Stomach smooth muscle (tissue), 2 donors: Measurements from ENCODE around the gene SCGB1D1.

Experiments
- H3K27ac ChIP-seq: one replicate; pipeline ENCODE4 v1.7.0; 2013; ENCODE audit warnings: mild to moderate bottlenecking, low read length, inconsistent platforms
- H3K27me3 ChIP-seq, 2 donors: one replicate each; pipeline ENCODE4 v1.7.0; 2013; ENCODE audit warnings: low read length in 2 of 2; ENCODE audit not compliant: insufficient read depth in 2 of 2, control insufficient read depth in 1 of 2
- H3K36me3 ChIP-seq, 2 donors: one replicate each; pipeline ENCODE4 v1.7.0; 2013; ENCODE audit warnings: low read length in 2 of 2; ENCODE audit not compliant: control insufficient read depth in 2 of 2, insufficient read depth in 2 of 2
- H3K4me1 ChIP-seq: one replicate; pipeline ENCODE4 v1.7.0; 2013; ENCODE audit warnings: low read length; ENCODE audit not compliant: control insufficient read depth, insufficient read depth
- H3K4me3 ChIP-seq, 2 donors: one replicate each; pipeline ENCODE4 v1.7.0; 2013; ENCODE audit warnings: low read length in 2 of 2
- H3K9ac ChIP-seq, 2 donors: one replicate each; pipeline ENCODE4 v1.7.0; 2013; ENCODE audit warnings: low read length in 2 of 2, mild to moderate bottlenecking in 1 of 2
- H3K9me3 ChIP-seq, 2 donors: one replicate each; pipeline ENCODE4 v1.7.0; 2013; ENCODE audit warnings: low read length in 2 of 2; ENCODE audit not compliant: control insufficient read depth in 2 of 2
- donor health status: healthy.
- donor health status: Pancreatic carcinoma.

The SCGB1D1 gene

DNA sequence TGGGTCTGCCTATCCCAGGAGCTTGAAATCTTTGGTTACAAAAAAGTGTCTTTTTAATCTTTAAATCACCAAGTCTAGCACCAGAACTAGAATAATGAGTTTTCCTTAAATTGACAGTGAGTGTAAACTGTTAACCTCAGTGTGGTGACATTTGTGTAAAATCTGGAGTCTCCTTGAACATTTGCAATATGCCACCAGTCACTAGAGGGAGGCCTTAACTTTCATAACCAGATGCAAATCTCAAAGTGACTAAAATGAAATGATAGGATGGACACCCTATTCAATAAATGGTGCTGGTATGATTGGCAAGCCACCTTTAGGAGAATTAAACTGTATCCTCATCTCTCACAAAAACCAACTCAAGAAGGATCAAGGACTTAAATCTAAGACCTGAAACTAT is 43.7 kb downstream of the SCGB1D1 start:
- no peak overlapping the region for H3K27ac ChIP-seq
- peaks cover 3 to 10% of the 10 kb centered on the region in 2 donors for H3K27me3 ChIP-seq
- H3K4me3 ChIP-seq, result no peak overlapping the region
- no peaks in the 10 kb centered on the region for H3K36me3 ChIP-seq
- no peak overlapping the region for H3K9ac ChIP-seq
- H3K9me3 ChIP-seq, result no peaks in the 10 kb centered on the region
- no peaks in the 10 kb centered on the region for H3K4me1 ChIP-seq

- no peaks in the 10 kb centered on the region for H3K36me3 ChIP-seq
- H3K9me3 ChIP-seq, result no peaks in the 10 kb centered on the region
- H3K4me1 ChIP-seq, result no peaks in the 10 kb centered on the region
- H3K27me3 ChIP-seq, result peaks cover 3 to 12% of the 10 kb centered on the region in 2 donors
- no peak overlapping the region for H3K4me3 ChIP-seq
- H3K9ac ChIP-seq, result no peak overlapping the region
- H3K27ac ChIP-seq, result no peak overlapping the region
Measured at GRCh38 chr11:62236187-62236586, 46.2 kb downstream of the SCGB1D1 start.

- no peak overlapping the region for H3K27ac ChIP-seq
Measured at GRCh38 chr11:62237499-62237898, 47.5 kb downstream of the SCGB1D1 start.

DNA sequence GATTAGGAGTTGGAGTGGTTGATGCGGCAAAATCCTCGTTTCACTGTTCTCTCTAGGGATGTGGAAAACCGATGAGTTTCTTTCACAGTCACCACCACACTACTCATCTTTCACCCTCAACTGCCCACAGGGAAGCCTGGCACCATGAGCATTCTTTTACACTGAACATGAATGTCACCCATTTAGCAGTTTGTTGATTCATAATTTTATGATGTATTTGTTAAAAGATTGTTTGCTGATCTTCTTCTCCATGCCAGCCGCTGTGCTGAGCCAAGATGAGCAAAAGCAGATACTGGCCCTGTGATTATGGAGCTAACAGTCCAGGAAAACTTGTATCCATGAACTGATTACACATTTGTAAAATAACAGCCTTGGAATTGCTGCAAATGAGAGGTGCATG is 48.1 kb downstream of the SCGB1D1 start:
- Histone ChIP-seq H3K9ac (no peak overlapping the region), H3K9me3 (no peaks in the 10 kb centered on the region)

More at GRCh38 chr11:62237499-62237898, 47.5 kb downstream of the SCGB1D1 start:
- Histone ChIP-seq H3K27me3 (peaks cover 6 to 10% of the 10 kb centered on the region in 2 donors), H3K4me3 (no peak overlapping the region), H3K36me3 (no peaks in the 10 kb centered on the region), H3K4me1 (no peaks in the 10 kb centered on the region), H3K9me3 (no peaks in the 10 kb centered on the region), H3K9ac (no peak overlapping the region)

GRCh38 chr11:62241095-62241494 is 51.1 kb downstream of the SCGB1D1 start:
- H3K27ac ChIP-seq, result no peak overlapping the region
- H3K4me3 ChIP-seq, result no peak overlapping the region
- peaks cover 6 to 9% of the 10 kb centered on the region in 2 donors for H3K27me3 ChIP-seq
- no peaks in the 10 kb centered on the region for H3K36me3 ChIP-seq
- no peak overlapping the region for H3K9ac ChIP-seq
- H3K4me1 ChIP-seq, result no peaks in the 10 kb centered on the region
- no peaks in the 10 kb centered on the region for H3K9me3 ChIP-seq

More for the DNA sequence above, 48.1 kb downstream of the SCGB1D1 start:
- H3K27ac ChIP-seq, result no peak overlapping the region
- H3K27me3 ChIP-seq, result peaks cover 6 to 9% of the 10 kb centered on the region in 2 donors
- H3K4me3 ChIP-seq, result no peak overlapping the region
- no peaks in the 10 kb centered on the region for H3K4me1 ChIP-seq
- H3K36me3 ChIP-seq, result no peaks in the 10 kb centered on the region

DNA sequence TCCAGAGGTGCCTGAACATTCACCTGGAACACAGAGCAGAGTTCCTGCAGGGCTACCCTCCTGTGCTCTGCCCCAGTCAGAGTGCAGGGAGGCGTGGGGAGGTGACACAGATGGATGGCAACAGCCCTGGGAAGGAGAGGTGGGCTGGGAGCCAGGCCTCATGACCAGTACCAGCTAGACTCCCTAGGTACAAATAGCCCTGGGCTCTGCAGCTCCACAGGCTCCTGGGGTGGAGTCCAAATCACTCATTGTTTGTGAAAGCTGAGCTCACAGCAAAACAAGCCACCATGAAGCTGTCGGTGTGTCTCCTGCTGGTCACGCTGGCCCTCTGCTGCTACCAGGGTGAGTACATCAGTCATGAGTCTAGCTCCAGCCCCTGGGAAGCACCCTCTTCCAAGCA is 52.0 kb downstream of the SCGB1D1 start, which contains the start of gene SCGB1D2:
Gene SCGB1D2, plus strand, starts transcription at position 219 of the 400 bp plus-strand sequence. Its CDS starts 69 bp downstream, at position 288.
- H3K4me1 ChIP-seq, result no peaks in the 10 kb centered on the region
- no peak within 1 kb of the TSS for H3K27ac ChIP-seq

More for the DNA sequence above, 52.0 kb downstream of the SCGB1D1 start, which contains the start of gene SCGB1D2:
- Histone ChIP-seq H3K27me3 (peaks cover 6 to 9% of the 10 kb centered on the region in 2 donors), H3K9me3 (no peaks in the 10 kb centered on the region), H3K36me3 (no peaks in the 10 kb centered on the region), H3K9ac (no peak within 1 kb of the TSS), H3K4me3 (no peak within 1 kb of the TSS)
